PC-3 (cell line): Measurements from ENCODE around the gene GRPEL2. TPM values are rescaled to one million over a fixed set of nuclear protein-coding genes. Genes with fewer than 3 reads are reported as not detected.

Experiments
- ATAC-seq: fragments of 200-7000 bp; cut with Tn5 transposase; 2 replicates; pipeline ENCODE4 v1.9.1; 2020; ENCODE audit warnings: mild to moderate bottlenecking, moderate library complexity
- BruUV-seq: library from RNA; stranded (reverse); fragments of 400-500 nt; replicated peaks from 2 replicates; lab custom pipeline; 2021; lab: Mats Ljungman, UMichigan
- CTCF ChIA-PET: fragments of 300-600 bp; sonication (Branson Sonifier 250); formaldehyde crosslinking; loops from one replicate; lab custom pipeline; 2022; ENCODE audit warnings: antibody characterized with exemption; lab: Charles Lee
- POLR2A ChIA-PET: fragments of 300-600 bp; sonication (Branson Sonifier 250); formaldehyde crosslinking; loops from one replicate; lab custom pipeline; 2022; ENCODE audit warnings: antibody characterized with exemption; ENCODE audit not compliant: unreplicated experiment; lab: Charles Lee
- DNase-seq: peaks from one replicate; pipeline ENCODE4 v3.0.0-alpha.2; 2015
- H2AFZ ChIP-seq: fragments of 300-600 bp; sonication (generic); 2 replicates; pipeline ENCODE4 v1.6.0; 2016; ENCODE audit warnings: antibody characterized with exemption, low read length
- H3F3A ChIP-seq: fragments of 300-600 bp; sonication (generic); one replicate; pipeline ENCODE4 v1.6.0; 2017; ENCODE audit warnings: antibody characterized with exemption, low read length, control low read depth, mild to moderate bottlenecking; ENCODE audit not compliant: unreplicated experiment
- H3K27ac ChIP-seq: fragments of 300-600 bp; sonication (generic); 2 replicates; pipeline ENCODE4 v1.5.1; 2016; ENCODE audit warnings: mild to moderate bottlenecking, low read length
- H3K27me3 ChIP-seq: fragments of 300-600 bp; sonication (generic); 2 replicates; pipeline ENCODE4 v1.6.1; 2016; ENCODE audit warnings: low read length, mixed read lengths
- H3K36me3 ChIP-seq: fragments of 300-600 bp; sonication (generic); 2 replicates; pipeline ENCODE4 v1.6.1; 2016; ENCODE audit warnings: low read depth, mixed run types, low read length, mixed read lengths
- H3K4me1 ChIP-seq: fragments of 300-600 bp; sonication (generic); 2 replicates; pipeline ENCODE4 v1.5.1; 2016; ENCODE audit warnings: low read length; ENCODE audit not compliant: insufficient read depth
- H3K4me2 ChIP-seq: fragments of 300-600 bp; sonication (generic); 2 replicates; pipeline ENCODE4 v1.6.0; 2016; ENCODE audit warnings: low read length
- H3K4me3 ChIP-seq: fragments of 300-600 bp; sonication (generic); 2 replicates; pipeline ENCODE4 v1.5.1; 2016; ENCODE audit warnings: mild to moderate bottlenecking, low read length, mixed read lengths
- H3K79me2 ChIP-seq: fragments of 300-600 bp; sonication (generic); 2 replicates; pipeline ENCODE4 v1.6.1; 2017; ENCODE audit warnings: low read length, mixed read lengths
- H3K9ac ChIP-seq: fragments of 300-600 bp; sonication (generic); 2 replicates; pipeline ENCODE4 v1.6.0; 2016; ENCODE audit warnings: mild to moderate bottlenecking, low read length
- H3K9me2 ChIP-seq: fragments of 300-600 bp; sonication (generic); replicated peaks from 2 replicates; pipeline ENCODE4 v1.6.1; 2016; ENCODE audit warnings: mixed run types, low read length, mixed read lengths
- H3K9me3 ChIP-seq: fragments of 300-600 bp; sonication (generic); 2 replicates; pipeline ENCODE4 v1.6.1; 2016; ENCODE audit warnings: low read length, mixed read lengths
- H4K20me1 ChIP-seq: fragments of 300-600 bp; sonication (generic); 2 replicates; pipeline ENCODE4 v1.6.1; 2016; ENCODE audit warnings: low read length, mixed read lengths
- CTCF ChIP-seq: fragments of 300-600 bp; sonication (generic); conservative IDR thresholded peaks from 2 replicates; pipeline ENCODE4 v1.5.1; 2017; ENCODE audit warnings: antibody characterized with exemption, low read depth, mild to moderate bottlenecking, low read length
- EZH2 ChIP-seq: fragments of 300-600 bp; sonication (generic); IDR thresholded peaks from one replicate; pipeline ENCODE4 v1.6.1; 2017; ENCODE audit warnings: antibody characterized with exemption, mild to moderate bottlenecking, low read length; ENCODE audit not compliant: unreplicated experiment
- EZH2phosphoT487 ChIP-seq: fragments of 300-600 bp; sonication (generic); IDR thresholded peaks from 2 replicates; pipeline ENCODE4 v1.6.1; 2018; ENCODE audit warnings: mild to moderate bottlenecking, antibody characterized with exemption, low read length, borderline replicate concordance
- intact Hi-C: fragments of 100-400 bp; cut with micrococcal nuclease; formaldehyde crosslinking; loops from 2 replicates; pipeline ENCODE4 v1.9.0; 2023
- total RNA-seq: library from RNA; depleted of rRNA; stranded (reverse); fragments of >200 nt; gene quantifications from 2 replicates; pipeline ENCODE4 v1.2.3, GENCODE V29; 2014

The GRPEL2 gene
- total RNA-seq, 1 experiment from 2014 or later = 43.8 TPM

- Histone ChIP-seq H3K27ac (no peak overlapping the region), H3K9me3 (no peaks in the 10 kb centered on the region), H3K79me2 (no peaks in the 10 kb centered on the region), H3F3A (no peaks in the 10 kb centered on the region), H3K9ac (no peak overlapping the region), H3K4me1 (no peaks in the 10 kb centered on the region), H3K9me2 (no peaks in the 10 kb centered on the region), H3K27me3 (no peaks in the 10 kb centered on the region), H3K4me2 (no peak overlapping the region), H2AFZ (no peak overlapping the region), H3K4me3 (no peak overlapping the region), H3K36me3 (no peaks in the 10 kb centered on the region), H4K20me1 (no peaks in the 10 kb centered on the region)
- no peak for ATAC-seq
- no TSS peak for BruUV-seq
- intact Hi-C loops = loop anchor here (1.0 to 2.0 kb wide), 3 partner anchors 49 to 236 kb away; no protein-coding TSS in a partner anchor
- POLR2A ChIA-PET = interaction anchor here (0.8 kb wide), 1 partner anchor 19 kb away, joined by 4 read pairs; no protein-coding TSS in a partner anchor
- DNase-seq = no peak
- TF ChIP-seq CTCF = no peak
- TF ChIP-seq EZH2phosphoT487 = no peak
- TF ChIP-seq EZH2 = no peak
- CTCF ChIA-PET = interaction anchor here (1.0 to 1.1 kb wide), 3 partner anchors 52 to 182 kb away, joined by 3 to 6 read pairs (median 4); no protein-coding TSS in a partner anchor
Observed at GRCh38 chr5:149382517-149383220, 37.4 kb downstream of the GRPEL2 start.

- intact Hi-C loops = loop anchor here (2.0 kb wide), 1 partner anchor 235 kb away; no protein-coding TSS in a partner anchor
- no peaks in the 10 kb centered on the region for H3F3A ChIP-seq
- no peak for ATAC-seq
- no peaks in the 10 kb centered on the region for H3K4me1 ChIP-seq
- no peaks in the 10 kb centered on the region for H3K9me3 ChIP-seq
- BruUV-seq = no TSS peak
- H3K79me2 ChIP-seq = no peaks in the 10 kb centered on the region
- ChIA-PET POLR2A (no interaction called here), CTCF (interaction anchor here (0.6 kb wide), 1 partner anchor 183 kb away, joined by 8 read pairs; no protein-coding TSS in a partner anchor)
- no peak for DNase-seq
- H3K27me3 ChIP-seq = no peaks in the 10 kb centered on the region
- H3K36me3 ChIP-seq = no peaks in the 10 kb centered on the region
- no peak overlapping the region for H3K27ac ChIP-seq
- TF ChIP-seq EZH2phosphoT487 (no peak), CTCF (no peak), EZH2 (no peak)
- H4K20me1 ChIP-seq = no peaks in the 10 kb centered on the region
- no peak overlapping the region for H2AFZ ChIP-seq
- H3K4me3 ChIP-seq = no peak overlapping the region
- no peaks in the 10 kb centered on the region for H3K9me2 ChIP-seq
- no peak overlapping the region for H3K9ac ChIP-seq
- no peak overlapping the region for H3K4me2 ChIP-seq
Observed at GRCh38 chr5:149383399-149383798, 38.1 kb downstream of the GRPEL2 start.

GRCh38 chr5:149386166-149386565, 40.9 kb downstream of the GRPEL2 start:
- no peak overlapping the region for H3K9ac ChIP-seq
- BruUV-seq = no TSS peak
- no peaks in the 10 kb centered on the region for H4K20me1 ChIP-seq
- no peaks in the 10 kb centered on the region for H3K9me2 ChIP-seq
- ATAC-seq (no peak), DNase-seq (no peak)
- no peak overlapping the region for H3K4me3 ChIP-seq
- no peaks in the 10 kb centered on the region for H3K27me3 ChIP-seq
- H3K36me3 ChIP-seq = no peaks in the 10 kb centered on the region
- CTCF ChIA-PET = interaction anchor here (1.1 kb wide), 1 partner anchor 49 kb away, joined by 5 read pairs; no protein-coding TSS in a partner anchor
- TF ChIP-seq EZH2phosphoT487 (no peak), EZH2 (no peak), CTCF (no peak)
- no peaks in the 10 kb centered on the region for H3F3A ChIP-seq
- no peaks in the 10 kb centered on the region for H3K9me3 ChIP-seq
- intact Hi-C loops = no loop called here
- H3K79me2 ChIP-seq = no peaks in the 10 kb centered on the region
- POLR2A ChIA-PET = no interaction called here
- H3K27ac ChIP-seq = no peak overlapping the region
- H2AFZ ChIP-seq = no peak overlapping the region
- H3K4me1 ChIP-seq = no peaks in the 10 kb centered on the region
- H3K4me2 ChIP-seq = no peak overlapping the region
